IMR-90 (cell line): Measurements from ENCODE around the gene ARAP3. TPM values are rescaled to one million over a fixed set of nuclear protein-coding genes. Genes with fewer than 3 reads are reported as not detected.

Experiments used
- ATAC-seq: fragments of 200-7000 bp; cut with Tn5 transposase; 2 replicates; pipeline ENCODE4 v1.9.1; 2020; ENCODE audit warnings: low read depth, mild to moderate bottlenecking, moderate library complexity
- BruUV-seq: library from RNA; stranded (reverse); fragments of 400-500 nt; replicated peaks from 2 replicates; lab custom pipeline; 2021; lab: Mats Ljungman, UMichigan
- CTCF ChIA-PET: fragments of 300-600 bp; formaldehyde crosslinking; extraction: SDS; loops from one replicate; lab custom pipeline; 2021; ENCODE audit warnings: antibody characterized with exemption; lab: Yijun Ruan, JAX
- POLR2A ChIA-PET: fragments of 300-600 bp; sonication (Branson Sonifier 250); formaldehyde crosslinking; loops from one replicate; lab custom pipeline; 2022; ENCODE audit warnings: antibody characterized with exemption; ENCODE audit not compliant: unreplicated experiment; lab: Charles Lee
- DNase-seq: peaks from one replicate; pipeline ENCODE4 v3.0.0; 2013
- H2AFZ ChIP-seq: replicated peaks from 2 replicates; pipeline ENCODE3; 2013; ENCODE audit warnings: low read length, mild to moderate bottlenecking; ENCODE audit not compliant: poor library complexity
- H2AK5ac ChIP-seq: 2 replicates; pipeline ENCODE4 v1.6.1; 2013; ENCODE audit warnings: low read depth, low read length, inconsistent platforms
- H2AK9ac ChIP-seq: replicated peaks from 2 replicates; pipeline ENCODE3; 2013; ENCODE audit warnings: mild to moderate bottlenecking, low read depth, low read length, moderate library complexity; ENCODE audit not compliant: poor library complexity
- H2BK120ac ChIP-seq: 2 replicates; pipeline ENCODE4 v1.6.1; 2013; ENCODE audit warnings: low read depth, low read length, inconsistent platforms
- H2BK15ac ChIP-seq: 3 replicates; pipeline ENCODE4 v1.6.1; 2013; ENCODE audit warnings: low read depth, low read length, inconsistent platforms
- H2BK20ac ChIP-seq: 2 replicates; pipeline ENCODE4 v1.6.1; 2013; ENCODE audit warnings: low read depth, mild to moderate bottlenecking, inconsistent platforms, low read length, moderate library complexity
- H2BK5ac ChIP-seq: 2 replicates; pipeline ENCODE4 v1.6.1; 2013; ENCODE audit warnings: mild to moderate bottlenecking, low read depth, low read length, inconsistent platforms; ENCODE audit not compliant: poor library complexity, severe bottlenecking
- H3K14ac ChIP-seq: replicated peaks from 2 replicates; pipeline ENCODE4 v1.6.1; 2013; ENCODE audit warnings: low read depth, low read length, inconsistent platforms
- H3K18ac ChIP-seq: 2 replicates; pipeline ENCODE4 v1.6.1; 2013; ENCODE audit warnings: low read depth, low read length, control low read depth
- H3K23ac ChIP-seq: 2 replicates; pipeline ENCODE4 v1.6.1; 2013; ENCODE audit warnings: low read depth, low read length, inconsistent platforms
- H3K27ac ChIP-seq: 2 replicates; pipeline ENCODE4 v1.5.1; 2013; ENCODE audit warnings: mild to moderate bottlenecking, control low read depth, low read length; ENCODE audit not compliant: insufficient read depth
- H3K27me3 ChIP-seq: 2 replicates; pipeline ENCODE4 v1.6.1; 2013; ENCODE audit warnings: low read length; ENCODE audit not compliant: control insufficient read depth, insufficient read depth
- H3K36me3 ChIP-seq: 2 replicates; pipeline ENCODE4 v1.6.1; 2013; ENCODE audit warnings: low read length, mixed read lengths; ENCODE audit not compliant: control insufficient read depth, insufficient read depth
- H3K4ac ChIP-seq: 2 replicates; pipeline ENCODE4 v1.6.1; 2013; ENCODE audit warnings: low read depth, low read length, inconsistent platforms
- H3K4me1 ChIP-seq: 2 replicates; pipeline ENCODE4 v1.6.1; 2013; ENCODE audit warnings: low read length, mixed read lengths; ENCODE audit not compliant: control insufficient read depth, insufficient read depth
- H3K4me2 ChIP-seq: 2 replicates; pipeline ENCODE4 v1.6.1; 2013; ENCODE audit warnings: low read depth, mild to moderate bottlenecking, control low read depth, low read length, moderate library complexity
- H3K4me3 ChIP-seq: 2 replicates; pipeline ENCODE4 v1.5.1; 2013; ENCODE audit warnings: low read depth, mild to moderate bottlenecking, control low read depth, low read length, moderate library complexity; ENCODE audit not compliant: insufficient read depth
- H3K56ac ChIP-seq: 2 replicates; pipeline ENCODE4 v1.6.1; 2013; ENCODE audit warnings: low read length, inconsistent platforms; ENCODE audit not compliant: insufficient read depth; ENCODE audit errors: extremely low read depth
- H3K79me1 ChIP-seq, 2 experiments: 2 replicates each; pipeline ENCODE4 v1.6.1; 2013; ENCODE audit warnings: low read length in 2 of 2, inconsistent platforms in 1 of 2, low read depth in 1 of 2
- H3K9ac ChIP-seq: 2 replicates; pipeline ENCODE4 v1.6.1; 2013; ENCODE audit warnings: low read depth, low read length, control low read depth
- H3K9me1 ChIP-seq: 2 replicates; pipeline ENCODE4 v1.6.1; 2013; ENCODE audit warnings: low read length, inconsistent platforms; ENCODE audit not compliant: insufficient read depth
- H3K9me3 ChIP-seq: 2 replicates; pipeline ENCODE4 v1.6.1; 2013; ENCODE audit warnings: low read length; ENCODE audit not compliant: control insufficient read depth, insufficient read depth
- H4K20me1 ChIP-seq: 2 replicates; pipeline ENCODE4 v1.6.1; 2013; ENCODE audit warnings: low read length, inconsistent platforms; ENCODE audit not compliant: insufficient read depth
- H4K5ac ChIP-seq: 2 replicates; pipeline ENCODE4 v1.6.1; 2013; ENCODE audit warnings: mild to moderate bottlenecking, low read depth, low read length, control low read depth
- H4K8ac ChIP-seq, 2 experiments: 2 replicates each; pipeline ENCODE4 v1.6.1; 2013; ENCODE audit warnings: low read depth in 2 of 2, low read length in 2 of 2, control low read depth in 1 of 2, inconsistent platforms in 1 of 2
- H4K91ac ChIP-seq: 2 replicates; pipeline ENCODE4 v1.6.1; 2013; ENCODE audit warnings: low read depth, low read length, inconsistent platforms; ENCODE audit not compliant: insufficient read depth
- BHLHE40 ChIP-seq: fragments of 150-350 bp; IDR thresholded peaks from 2 replicates; pipeline ENCODE4 v1.6.1; 2016; ENCODE audit warnings: mild to moderate bottlenecking, low read depth, low read length
- CEBPB ChIP-seq: IDR thresholded peaks from 2 replicates; pipeline ENCODE4 v1.6.1; 2012; ENCODE audit warnings: low read depth, low read length, improper control_type of control experiment
- CHD1 ChIP-seq: IDR thresholded peaks from 2 replicates; pipeline ENCODE4 v1.6.1; 2012; ENCODE audit warnings: low read depth, low read length, improper control_type of control experiment
- FOS ChIP-seq: fragments of 150-350 bp; IDR thresholded peaks from 2 replicates; pipeline ENCODE4 v1.6.1; 2016; ENCODE audit warnings: low read depth, low read length
- MAFK ChIP-seq: IDR thresholded peaks from 2 replicates; pipeline ENCODE4 v1.6.1; 2012; ENCODE audit warnings: low read depth, low read length, improper control_type of control experiment
- MAZ ChIP-seq: IDR thresholded peaks from 2 replicates; pipeline ENCODE4 v1.6.1; 2012; ENCODE audit warnings: low read depth, mild to moderate bottlenecking, low read length, improper control_type of control experiment, moderate library complexity, borderline replicate concordance
- MXI1 ChIP-seq: IDR thresholded peaks from 2 replicates; pipeline ENCODE4 v1.6.1; 2012; ENCODE audit warnings: low read depth, mild to moderate bottlenecking, low read length, moderate library complexity, borderline replicate concordance
- NFE2L2 ChIP-seq: fragments of 150-350 bp; IDR thresholded peaks from 2 replicates; pipeline ENCODE4 v1.6.1; 2016; ENCODE audit warnings: low read depth, mild to moderate bottlenecking, low read length
- POLR2A ChIP-seq: IDR thresholded peaks from 2 replicates; pipeline ENCODE4 v1.6.1; 2012; ENCODE audit warnings: mild to moderate bottlenecking, low read depth, low read length
- RAD21 ChIP-seq: IDR thresholded peaks from 2 replicates; pipeline ENCODE4 v1.6.1; 2012; ENCODE audit warnings: low read length, improper control_type of control experiment
- RCOR1 ChIP-seq: IDR thresholded peaks from 2 replicates; pipeline ENCODE4 v1.6.1; 2012; ENCODE audit warnings: mild to moderate bottlenecking, low read length, improper control_type of control experiment; ENCODE audit not compliant: insufficient replicate concordance
- RFX5 ChIP-seq: IDR thresholded peaks from 2 replicates; pipeline ENCODE4 v1.8.0; 2012; ENCODE audit warnings: low read depth, mild to moderate bottlenecking, low read length, moderate library complexity
- SMC3 ChIP-seq: fragments of 150-350 bp; IDR thresholded peaks from 2 replicates; pipeline ENCODE4 v1.6.1; 2016; ENCODE audit warnings: low read depth, mild to moderate bottlenecking, antibody characterized with exemption, low read length, moderate library complexity
- WGBS, 2 experiments: methylation state at CpG; one replicate each; pipeline versions ENCODE4 v1.1.5 to v1.1.7; 2013; ENCODE audit warnings: missing lambda C conversion rate in 2 of 2; ENCODE audit not compliant: insufficient read length in 1 of 2; ENCODE audit errors: extremely low coverage in 2 of 2; 5-methylcytosine and 5-hydroxymethylcytosine counted together
- dilution Hi-C: fragments of 300-500 bp; cut with HindIII; formaldehyde crosslinking; loops from one replicate; pipeline ENCODE4 v1.14.3; 2018; ENCODE audit warnings: low sequenced_read_pairs; ENCODE audit not compliant: unreplicated experiment
- in situ Hi-C: fragments of 300-500 bp; cut with MboI; formaldehyde crosslinking; loops from 3 replicates; pipeline ENCODE4 v1.14.3; 2019; ENCODE audit warnings: low sequenced_read_pairs, inconsistent platforms, mixed read lengths
- intact Hi-C: fragments of 100-400 bp; cut with micrococcal nuclease; formaldehyde crosslinking; loops from 2 replicates; pipeline ENCODE4 v1.10.0; 2022
- polyA plus RNA-seq, 3 experiments: library from polyadenylated mRNA; depleted of rRNA; stranded (reverse); fragments of >200 nt; gene quantifications; 2 replicates each; pipeline ENCODE4 v1.2.3, GENCODE V29; 2012; ENCODE audit warnings: low replicate concordance in 1 of 3
- total RNA-seq: library from RNA; depleted of rRNA; stranded (reverse); fragments of >200 nt; gene quantifications from 2 replicates; pipeline ENCODE4 v1.2.3, GENCODE V29; 2012
- TF ChIP-seq, protein P1 (sequence below): fragments of 150-350 bp; IDR thresholded peaks from 2 replicates; pipeline ENCODE4 v1.6.1; 2016; ENCODE audit warnings: low read depth, mild to moderate bottlenecking, low read length, moderate library complexity, borderline replicate concordance
- TF ChIP-seq, protein P2 (sequence below): conservative IDR thresholded peaks from 2 replicates; pipeline ENCODE4 v1.5.1; 2012; ENCODE audit warnings: mild to moderate bottlenecking, low read depth, low read length, improper control_type of control experiment
- TF ChIP-seq, protein P3 (sequence below): fragments of 150-350 bp; IDR thresholded peaks from 2 replicates; pipeline ENCODE4 v1.6.1; 2017; ENCODE audit warnings: mild to moderate bottlenecking, antibody characterized with exemption, low read length, low read depth

ARAP3 gene
- total and polyA plus RNA-seq, 2 of the 4 experiments (the other 2 are of a cell fraction) = 2.2 to 6.9 TPM

DNA sequence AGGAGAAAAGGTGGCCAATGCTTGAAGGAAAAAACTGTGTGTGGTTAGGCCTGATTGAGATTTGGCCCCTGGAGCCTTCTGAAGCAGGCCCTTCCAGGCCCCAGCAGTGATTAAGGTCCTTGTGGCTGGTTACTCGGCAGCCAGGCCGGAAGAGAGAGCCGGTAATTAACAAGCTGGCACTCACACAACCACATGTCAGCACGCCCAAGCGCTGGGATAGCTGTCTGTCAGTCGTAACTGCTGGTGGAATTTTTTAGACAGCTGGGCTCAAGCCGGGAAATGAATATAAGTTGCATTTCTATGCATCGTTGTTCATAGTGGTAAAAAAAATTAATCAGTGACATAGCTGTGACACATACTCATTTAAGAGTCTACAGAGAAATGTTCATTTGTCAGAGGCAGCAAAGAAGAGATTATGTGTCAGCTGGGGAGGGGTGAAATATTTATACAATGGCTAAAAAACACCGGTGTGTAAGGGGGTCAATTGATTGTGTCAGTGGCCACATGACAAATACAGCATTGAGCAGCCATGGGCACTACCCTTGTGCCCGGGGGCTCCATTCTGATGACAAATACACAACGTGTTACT is 13.7 kb upstream of the ARAP3 start:
- Histone ChIP-seq H3K9me1 (no peaks in the 10 kb centered on the region; the same call in 1 of the 2 replicates), H3K4me3 (no peak overlapping the region), H2BK5ac (no peak overlapping the region), H2AK5ac (no peak overlapping the region), H2BK20ac (no peak overlapping the region), H4K8ac (no peak overlapping the region), H4K5ac (no peak overlapping the region), H4K20me1 (no peaks in the 10 kb centered on the region; the same call in 1 of the 2 replicates), H3K56ac (no peak overlapping the region), H3K4ac (no peak overlapping the region), H3K23ac (no peak overlapping the region), H3K9me3 (no peaks in the 10 kb centered on the region), H3K36me3 (no peaks in the 10 kb centered on the region), H3K27me3 (peaks cover 61% of the 10 kb centered on the region), H2AK9ac (no peak overlapping the region), H3K27ac (no peak overlapping the region), H3K14ac (no peak overlapping the region), H3K18ac (no peak overlapping the region), H2AFZ (no peak overlapping the region), H2BK120ac (no peak overlapping the region), H2BK15ac (no peak overlapping the region), H3K4me1 (no peaks in the 10 kb centered on the region; the same call in 1 of the 2 replicates), H3K79me1 (no peaks in the 10 kb centered on the region), H3K9ac (no peak overlapping the region), H3K4me2 (no peak overlapping the region), H4K91ac (no peak overlapping the region)
- in situ Hi-C loops = loop anchor here (5.0 to 25.0 kb wide), 2 partner anchors 187 to 417 kb away; partner anchors contain the start of gene NDFIP1
- 36% methylated on average over 3 of the region's 11 CpGs; no CpG with 5 or more reads in 1 of the 2 experiments for WGBS, 2 experiments
- ATAC-seq = no peak
- ChIA-PET POLR2A (no interaction called here), CTCF (interaction anchor here (1.7 to 4.7 kb wide), 2 partner anchors 184 to 266 kb away, joined by 6 to 26 read pairs; no protein-coding TSS in a partner anchor)
- DNase-seq = no peak
- dilution Hi-C loops = no loop called here
- intact Hi-C loops = no loop called here
- TF ChIP-seq MXI1 = no peak
- no peak for TF ChIP-seq SMC3
- no peak for TF ChIP-seq NFE2L2
- no peak for TF ChIP-seq MAFK
- no peak for TF ChIP-seq FOS
- TF ChIP-seq, protein P1, sequence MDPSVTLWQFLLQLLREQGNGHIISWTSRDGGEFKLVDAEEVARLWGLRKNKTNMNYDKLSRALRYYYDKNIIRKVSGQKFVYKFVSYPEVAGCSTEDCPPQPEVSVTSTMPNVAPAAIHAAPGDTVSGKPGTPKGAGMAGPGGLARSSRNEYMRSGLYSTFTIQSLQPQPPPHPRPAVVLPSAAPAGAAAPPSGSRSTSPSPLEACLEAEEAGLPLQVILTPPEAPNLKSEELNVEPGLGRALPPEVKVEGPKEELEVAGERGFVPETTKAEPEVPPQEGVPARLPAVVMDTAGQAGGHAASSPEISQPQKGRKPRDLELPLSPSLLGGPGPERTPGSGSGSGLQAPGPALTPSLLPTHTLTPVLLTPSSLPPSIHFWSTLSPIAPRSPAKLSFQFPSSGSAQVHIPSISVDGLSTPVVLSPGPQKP = no peak
- TF ChIP-seq RCOR1 = no peak
- no peak for TF ChIP-seq POLR2A
- no peak for TF ChIP-seq RAD21
- TF ChIP-seq, protein P2, sequence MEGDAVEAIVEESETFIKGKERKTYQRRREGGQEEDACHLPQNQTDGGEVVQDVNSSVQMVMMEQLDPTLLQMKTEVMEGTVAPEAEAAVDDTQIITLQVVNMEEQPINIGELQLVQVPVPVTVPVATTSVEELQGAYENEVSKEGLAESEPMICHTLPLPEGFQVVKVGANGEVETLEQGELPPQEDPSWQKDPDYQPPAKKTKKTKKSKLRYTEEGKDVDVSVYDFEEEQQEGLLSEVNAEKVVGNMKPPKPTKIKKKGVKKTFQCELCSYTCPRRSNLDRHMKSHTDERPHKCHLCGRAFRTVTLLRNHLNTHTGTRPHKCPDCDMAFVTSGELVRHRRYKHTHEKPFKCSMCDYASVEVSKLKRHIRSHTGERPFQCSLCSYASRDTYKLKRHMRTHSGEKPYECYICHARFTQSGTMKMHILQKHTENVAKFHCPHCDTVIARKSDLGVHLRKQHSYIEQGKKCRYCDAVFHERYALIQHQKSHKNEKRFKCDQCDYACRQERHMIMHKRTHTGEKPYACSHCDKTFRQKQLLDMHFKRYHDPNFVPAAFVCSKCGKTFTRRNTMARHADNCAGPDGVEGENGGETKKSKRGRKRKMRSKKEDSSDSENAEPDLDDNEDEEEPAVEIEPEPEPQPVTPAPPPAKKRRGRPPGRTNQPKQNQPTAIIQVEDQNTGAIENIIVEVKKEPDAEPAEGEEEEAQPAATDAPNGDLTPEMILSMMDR = no peak
- no peak for TF ChIP-seq CHD1
- TF ChIP-seq RFX5 = no peak
- TF ChIP-seq MAZ = no peak
- TF ChIP-seq BHLHE40 = no peak
- TF ChIP-seq CEBPB = no peak
- TF ChIP-seq, protein P3, sequence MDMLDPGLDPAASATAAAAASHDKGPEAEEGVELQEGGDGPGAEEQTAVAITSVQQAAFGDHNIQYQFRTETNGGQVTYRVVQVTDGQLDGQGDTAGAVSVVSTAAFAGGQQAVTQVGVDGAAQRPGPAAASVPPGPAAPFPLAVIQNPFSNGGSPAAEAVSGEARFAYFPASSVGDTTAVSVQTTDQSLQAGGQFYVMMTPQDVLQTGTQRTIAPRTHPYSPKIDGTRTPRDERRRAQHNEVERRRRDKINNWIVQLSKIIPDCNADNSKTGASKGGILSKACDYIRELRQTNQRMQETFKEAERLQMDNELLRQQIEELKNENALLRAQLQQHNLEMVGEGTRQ = no peak
- BruUV-seq = no TSS peak
